Midbrain (tissue), 1 donor: ENCODE data around the gene SH3GLB2.
"Not testable (repeated sequence)": the region's sequence is repeated elsewhere in the genome, so short reads cannot be mapped to it uniquely, and the experiment has no call there.

Source experiments
- DNase-seq: peaks from one replicate; lab custom pipeline; 2025; lab: John Stamatoyannopoulos, UW

SH3GLB2 gene

GRCh38 chr9:129014608-129015007, 13.5 kb downstream of the SH3GLB2 start:
- DNase-seq = no peak

GRCh38 chr9:129014124-129014523, 14.0 kb downstream of the SH3GLB2 start:
- no peak for DNase-seq

GRCh38 chr9:129013674-129014073, 14.5 kb downstream of the SH3GLB2 start:
- no peak for DNase-seq

GRCh38 chr9:129012893-129013448, 15.2 kb downstream of the SH3GLB2 start:
- no peak for DNase-seq

GRCh38 chr9:129012343-129012742, 15.8 kb downstream of the SH3GLB2 start:
- no peak for DNase-seq

GRCh38 chr9:129011761-129012181, 16.4 kb downstream of the SH3GLB2 start:
- no peak for DNase-seq

- no peak for DNase-seq
Observed at GRCh38 chr9:129011170-129011569, 17.0 kb downstream of the SH3GLB2 start.

GRCh38 chr9:129010267-129010975, 17.7 kb downstream of the SH3GLB2 start:
- DNase-seq = no peak

GRCh38 chr9:129009584-129010141, 18.5 kb downstream of the SH3GLB2 start:
- DNase-seq = no peak

GRCh38 chr9:129008986-129009583, 19.0 kb downstream of the SH3GLB2 start:
- DNase-seq = no peak

- DNase-seq = no peak
Observed at GRCh38 chr9:129008469-129008965, 19.6 kb downstream of the SH3GLB2 start.

GRCh38 chr9:129007766-129008468, 20.2 kb downstream of the SH3GLB2 start:
- no peak for DNase-seq

GRCh38 chr9:129007035-129007765, 20.9 kb downstream of the SH3GLB2 start:
- DNase-seq = no peak

GRCh38 chr9:129006328-129007034, 21.6 kb downstream of the SH3GLB2 start:
- DNase-seq = peak; percentile 87

- DNase-seq = no peak
Observed at GRCh38 chr9:129005336-129005997, 22.7 kb downstream of the SH3GLB2 start.

GRCh38 chr9:129004173-129004572, 24.0 kb downstream of the SH3GLB2 start:
- not testable (repeated sequence) for DNase-seq

- DNase-seq = no peak
Observed at GRCh38 chr9:129002992-129003391, 25.1 kb downstream of the SH3GLB2 start.

- no peak for DNase-seq
Observed at GRCh38 chr9:129001504-129002325, 26.4 kb downstream of the SH3GLB2 start.

- DNase-seq = no peak
Observed at GRCh38 chr9:128999581-129000206, 28.4 kb downstream of the SH3GLB2 start.
